Ascending aorta (tissue), 2 donors: ENCODE measurements around the gene EHMT1. TPM values are rescaled to one million over a fixed set of nuclear protein-coding genes. Genes with fewer than 3 reads are reported as not detected.

ENCODE experiments used
- DNase-seq, 2 donors: peaks; one replicate each; pipeline ENCODE4 v3.0.0-alpha.2; 2019; ENCODE audit warnings: low spot score in 2 of 2
- H3K27ac ChIP-seq, 2 donors: fragments of 200-600 bp; sonication (generic); one replicate each; pipeline ENCODE4 v1.5.1; 2016 to 2017; ENCODE audit warnings: mild to moderate bottlenecking in 1 of 2
- H3K27me3 ChIP-seq: fragments of 200-600 bp; sonication (generic); one replicate; pipeline ENCODE4 v1.5.1; 2017
- H3K36me3 ChIP-seq, 2 donors: fragments of 200-600 bp; sonication (generic); one replicate each; pipeline ENCODE4 v1.5.1; 2016
- H3K4me1 ChIP-seq, 2 donors: fragments of 200-600 bp; sonication (generic); one replicate each; pipeline ENCODE4 v1.5.1; 2016 to 2017; ENCODE audit warnings: mild to moderate bottlenecking in 1 of 2
- H3K4me3 ChIP-seq, 2 donors: fragments of 200-600 bp; sonication (generic); one replicate each; pipeline ENCODE4 v1.5.1; 2016 to 2017; ENCODE audit warnings: mild to moderate bottlenecking in 1 of 2
- H3K9me3 ChIP-seq, 2 donors: fragments of 200-600 bp; sonication (generic); one replicate each; pipeline ENCODE4 v1.5.1; 2016
- CTCF ChIP-seq, 3 experiments: fragments of 200-600 bp in 2 of 3; fragments of 450-650 bp in 1 of 3; sonication (generic) in 2 of 3; IDR thresholded peaks; one replicate each; pipeline ENCODE4 v1.5.1; 2016 to 2019; ENCODE audit warnings: antibody characterized with exemption in 3 of 3, mild to moderate bottlenecking in 1 of 3, moderate library complexity in 1 of 3
- intact Hi-C: fragments of 100-400 bp; cut with DNase I; formaldehyde crosslinking; loops from one replicate; pipeline ENCODE4 v1.15.1; 2023
- total RNA-seq: library from RNA; depleted of rRNA; stranded (reverse); fragments of >200 nt; gene quantifications from one replicate; pipeline ENCODE4 v1.1.0, GENCODE V29; 2016

The EHMT1 gene
- total RNA-seq, 1 donor from 2014 or later: 49.9 TPM

GRCh38 chr9:137685741-137686420, 67.1 kb downstream of the EHMT1 start:
- no peak for TF ChIP-seq CTCF (IDR thresholded peaks at IDR 0.05)
- Histone ChIP-seq H3K4me3 (no peak overlapping the region), H3K4me1 (peaks cover 0 to 6% of the 10 kb centered on the region in 2 donors), H3K9me3 (no peaks in the 10 kb centered on the region), H3K36me3 (no peaks in the 10 kb centered on the region), H3K27me3 (no peaks in the 10 kb centered on the region), H3K27ac (no peak overlapping the region)
- no peak for DNase-seq
- intact Hi-C loops: no loop called here

GRCh38 chr9:137688261-137688660, 69.5 kb downstream of the EHMT1 start:
- no peak for TF ChIP-seq CTCF (IDR thresholded peaks at IDR 0.05)
- H3K9me3 ChIP-seq: no peaks in the 10 kb centered on the region
- H3K4me1 ChIP-seq: peaks cover 0 to 8% of the 10 kb centered on the region in 2 donors
- no peak overlapping the region for H3K27ac ChIP-seq
- intact Hi-C loops: no loop called here
- DNase-seq: no peak
- H3K36me3 ChIP-seq: no peaks in the 10 kb centered on the region
- H3K4me3 ChIP-seq: no peak overlapping the region
- H3K27me3 ChIP-seq: no peaks in the 10 kb centered on the region

GRCh38 chr9:137688725-137689124, 69.9 kb downstream of the EHMT1 start:
- H3K36me3 ChIP-seq: no peaks in the 10 kb centered on the region
- no peaks in the 10 kb centered on the region for H3K9me3 ChIP-seq
- no peak overlapping the region for H3K4me3 ChIP-seq
- intact Hi-C loops: no loop called here
- H3K27me3 ChIP-seq: no peaks in the 10 kb centered on the region
- no peak for TF ChIP-seq CTCF (IDR thresholded peaks at IDR 0.05)
- DNase-seq: no peak
- no peak overlapping the region for H3K27ac ChIP-seq
- peaks cover 0 to 8% of the 10 kb centered on the region in 2 donors for H3K4me1 ChIP-seq

GRCh38 chr9:137689745-137690529, 71.1 kb downstream of the EHMT1 start:
- Histone ChIP-seq H3K4me3 (no peak overlapping the region), H3K36me3 (no peaks in the 10 kb centered on the region), H3K27ac (no peak overlapping the region), H3K27me3 (no peaks in the 10 kb centered on the region), H3K9me3 (no peaks in the 10 kb centered on the region), H3K4me1 (peaks cover 0 to 10% of the 10 kb centered on the region in 2 donors)
- no peak for TF ChIP-seq CTCF (IDR thresholded peaks at IDR 0.05)
- intact Hi-C loops: no loop called here
- no peak for DNase-seq

GRCh38 chr9:137690930-137691645, 72.3 kb downstream of the EHMT1 start:
- Histone ChIP-seq H3K36me3 (no peaks in the 10 kb centered on the region), H3K4me1 (peaks cover 0 to 11% of the 10 kb centered on the region in 2 donors), H3K27me3 (no peaks in the 10 kb centered on the region), H3K4me3 (no peak overlapping the region), H3K27ac (no peak overlapping the region), H3K9me3 (no peaks in the 10 kb centered on the region)
- intact Hi-C loops: no loop called here
- TF ChIP-seq CTCF (IDR thresholded peaks at IDR 0.05): no peak
- no peak for DNase-seq
